NCI-H1436 (cell line): ENCODE measurements around the gene CHRNB2.
"Not testable (repeated sequence)": the region's sequence is repeated elsewhere in the genome, so short reads cannot be mapped to it uniquely, and the experiment has no call there.

Experiments
- DNase-seq: peaks from one replicate; lab custom pipeline; 2025; lab: John Stamatoyannopoulos, UW

Gene CHRNB2

DNA sequence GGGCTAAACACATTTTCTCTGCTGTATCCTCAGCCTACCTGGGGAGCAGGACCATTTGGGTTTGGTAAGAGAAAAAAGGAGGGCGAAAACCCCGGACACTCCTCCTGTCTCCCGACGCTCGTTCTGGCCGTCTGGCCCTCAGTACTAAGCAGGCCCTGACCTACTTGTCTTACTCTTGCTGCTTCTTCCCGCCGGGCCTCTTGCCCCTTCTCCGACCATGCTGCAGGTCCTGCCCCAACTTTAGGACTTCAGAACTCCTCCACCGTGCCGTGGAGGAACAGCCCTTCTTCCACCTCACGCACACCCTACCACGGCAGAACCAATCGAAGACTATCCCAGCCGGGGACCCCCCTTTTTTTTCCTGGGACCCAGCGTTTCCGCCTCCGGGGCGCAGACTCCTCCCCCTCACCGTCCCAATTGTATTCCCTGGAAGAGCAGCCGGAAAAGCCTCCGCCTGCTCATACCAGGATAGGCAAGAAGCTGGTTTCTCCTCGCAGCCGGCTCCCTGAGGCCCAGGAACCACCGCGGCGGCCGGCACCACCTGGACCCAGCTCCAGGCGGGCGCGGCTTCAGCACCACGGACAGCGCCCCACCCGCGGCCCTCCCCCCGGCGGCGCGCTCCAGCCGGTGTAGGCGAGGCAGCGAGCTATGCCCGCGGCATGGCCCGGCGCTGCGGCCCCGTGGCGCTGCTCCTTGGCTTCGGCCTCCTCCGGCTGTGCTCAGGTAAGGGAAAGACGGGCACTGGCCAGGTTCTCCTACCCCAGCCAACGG lies at the start of gene CHRNB2:
CHRNB2 (plus strand) TSS at position 393 of the 771 bp plus-strand sequence; CDS start at position 660, 267 bp downstream.
- DNase-seq = peak; percentile 61

DNA sequence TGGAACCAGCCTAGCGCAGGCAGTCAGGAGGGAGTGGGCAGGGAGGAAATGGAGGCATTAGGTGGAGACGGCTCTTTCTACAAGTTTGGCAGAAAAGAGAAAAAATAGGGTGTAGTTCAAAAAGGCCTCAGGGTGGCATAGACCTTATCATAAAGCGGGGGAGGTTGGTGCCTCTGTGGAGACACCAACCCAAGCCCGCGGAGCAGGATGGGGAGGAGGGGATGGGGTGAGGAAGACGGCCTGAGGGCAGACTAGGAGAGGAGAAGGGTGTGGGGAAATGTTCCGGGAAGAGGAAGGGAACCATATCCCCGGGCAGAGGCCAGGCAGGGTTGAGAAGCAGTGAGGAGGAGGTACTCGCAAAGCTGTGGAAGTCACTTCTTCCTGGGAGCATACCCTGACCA lies 48.0 kb upstream of the CHRNB2 start:
- DNase-seq = no peak

DNA sequence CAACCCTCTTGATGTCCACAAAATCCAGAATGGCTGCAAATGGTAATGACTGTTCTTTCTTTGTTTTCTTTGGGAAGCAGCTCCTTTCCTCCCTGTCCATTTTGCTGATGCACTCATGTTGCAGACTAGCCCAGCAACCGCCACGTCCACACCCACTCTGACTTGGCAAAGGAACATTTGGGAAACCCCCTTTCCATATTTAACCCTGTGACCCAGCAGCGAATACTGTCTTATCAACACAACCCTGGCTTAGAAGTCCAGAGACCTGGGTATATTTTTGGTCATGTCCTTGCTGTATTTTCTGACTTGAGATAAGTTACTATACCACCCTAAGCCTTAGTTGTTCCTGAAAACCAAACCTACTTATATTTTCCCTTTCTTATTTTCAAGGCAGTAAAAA lies 47.2 kb upstream of the CHRNB2 start:
- no peak for DNase-seq

DNA sequence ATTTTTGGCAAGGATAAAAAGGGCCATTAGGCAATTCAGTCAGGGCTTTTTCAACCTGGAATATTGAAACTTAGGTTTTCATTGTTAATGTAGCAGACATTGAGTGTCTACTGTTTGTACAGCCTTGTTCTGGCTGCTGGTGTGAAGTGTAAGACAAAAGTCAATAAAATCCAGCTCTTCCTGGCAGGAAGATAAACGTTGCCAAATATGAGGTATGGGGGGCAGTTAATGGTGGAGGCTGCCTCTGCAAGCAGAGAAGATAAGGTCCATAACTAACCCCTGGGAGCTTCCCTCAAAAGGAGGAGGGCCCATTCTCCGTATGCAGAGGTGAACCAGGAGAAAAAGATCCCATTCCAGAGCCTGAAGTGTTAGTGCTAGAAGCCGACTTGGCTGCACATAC lies 45.9 kb upstream of the CHRNB2 start:
- no peak for DNase-seq

- DNase-seq = no peak
These were observed 42.7 kb upstream of the CHRNB2 start for GRCh38 chr1:154524881-154525280.

DNA sequence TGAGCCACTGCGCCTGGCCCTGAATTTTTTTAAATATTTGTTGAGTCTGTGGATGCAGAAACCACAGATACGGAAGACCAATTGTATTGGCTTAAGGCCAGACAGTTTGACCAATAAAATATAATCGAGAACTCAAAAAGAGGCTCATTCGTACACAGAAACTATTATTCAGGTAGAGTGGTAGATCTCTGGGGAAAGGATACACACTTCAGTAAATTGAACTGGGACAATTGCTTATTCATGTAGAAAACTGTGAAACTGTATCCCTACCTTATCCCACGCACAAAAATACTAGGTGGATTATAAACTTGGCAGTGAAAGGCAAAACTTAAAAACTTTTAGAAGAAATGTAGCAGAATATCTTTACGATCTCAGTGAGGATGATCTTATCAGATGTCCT lies 40.4 kb upstream of the CHRNB2 start:
- DNase-seq = no peak

GRCh38 chr1:154529308-154529707 lies 38.3 kb upstream of the CHRNB2 start:
- DNase-seq = no peak

DNA sequence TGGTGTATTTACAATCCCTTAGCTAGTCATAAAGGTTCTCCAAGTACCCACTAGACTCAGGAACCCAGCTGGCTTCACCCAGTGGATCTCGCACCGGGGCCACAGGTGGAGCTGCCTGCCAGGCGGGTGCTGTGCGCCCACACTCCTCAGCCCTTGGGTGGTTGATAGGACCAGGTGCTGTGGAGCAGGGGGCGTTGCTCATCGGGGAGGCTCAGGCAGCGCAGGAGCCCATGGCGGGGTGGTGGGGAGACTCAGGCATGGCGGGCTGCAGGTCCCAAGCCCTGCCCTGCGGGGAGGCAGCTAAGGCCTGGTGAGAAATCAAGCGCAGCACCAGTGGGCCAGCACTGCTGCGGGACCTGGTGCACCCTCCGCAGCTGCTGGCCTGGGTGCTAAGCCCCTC lies 35.6 kb upstream of the CHRNB2 start:
- not testable (repeated sequence) for DNase-seq

DNA sequence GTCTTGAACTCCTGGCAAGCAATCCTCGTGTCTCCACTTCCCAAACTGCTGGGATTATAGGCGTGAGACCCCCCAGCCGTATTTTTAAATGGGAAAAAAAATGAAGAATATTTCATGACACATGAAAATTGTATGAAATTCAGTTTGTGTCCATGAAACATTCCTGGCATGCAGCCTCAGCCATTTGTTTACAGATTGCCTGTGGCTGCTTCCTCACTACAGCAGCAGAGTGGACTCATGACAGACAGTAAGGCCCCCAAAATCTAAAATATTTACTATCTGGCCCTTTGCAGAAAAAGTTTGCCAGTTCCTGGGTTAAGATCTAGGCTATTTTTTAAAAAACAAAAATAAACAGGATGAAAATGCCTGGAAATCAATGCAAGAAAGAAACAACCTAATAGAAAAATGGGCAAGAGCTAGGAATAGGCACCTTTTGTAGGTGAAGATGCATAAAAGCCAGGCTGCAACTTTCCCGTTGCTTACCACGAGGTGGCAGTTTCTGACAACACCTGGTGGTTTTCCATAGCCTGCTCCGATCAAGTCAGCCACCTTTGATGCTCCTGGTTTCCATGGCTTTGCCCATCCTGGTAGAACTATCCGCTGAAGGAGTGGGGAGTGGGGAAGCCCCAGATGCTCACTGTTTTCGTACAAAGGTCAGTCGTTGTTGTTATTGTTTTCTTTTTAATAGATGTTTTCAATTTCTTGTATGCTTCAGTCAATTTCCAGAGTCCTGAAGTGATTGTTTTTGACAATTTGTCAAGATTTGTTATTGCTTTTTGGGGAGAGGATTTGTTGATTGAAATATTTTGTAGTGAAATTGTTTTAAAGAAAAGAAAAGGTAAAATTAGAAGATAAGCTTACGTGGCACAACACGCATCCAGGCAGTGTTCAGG lies 33.4 kb upstream of the CHRNB2 start:
- no peak for DNase-seq

DNA sequence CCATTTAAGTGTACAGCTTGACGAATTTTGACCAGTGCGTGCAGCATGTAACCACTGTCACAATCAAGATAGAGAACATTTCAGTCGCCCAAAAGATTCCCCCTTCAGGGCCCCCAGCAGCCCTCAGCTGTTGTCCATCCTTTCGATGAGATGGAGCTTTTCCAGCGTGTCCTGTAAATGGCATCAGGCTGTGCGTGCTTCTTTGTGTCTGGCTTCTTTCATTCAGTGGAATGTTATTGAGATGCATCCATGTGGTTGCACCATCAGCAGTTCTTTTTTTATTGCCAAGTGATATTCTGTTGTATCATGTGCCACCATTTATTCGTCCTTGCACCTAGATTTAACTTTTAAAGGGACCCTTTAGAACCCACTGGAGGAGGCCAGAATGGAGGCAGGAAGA lies 31.0 kb upstream of the CHRNB2 start:
- no peak for DNase-seq

DNA sequence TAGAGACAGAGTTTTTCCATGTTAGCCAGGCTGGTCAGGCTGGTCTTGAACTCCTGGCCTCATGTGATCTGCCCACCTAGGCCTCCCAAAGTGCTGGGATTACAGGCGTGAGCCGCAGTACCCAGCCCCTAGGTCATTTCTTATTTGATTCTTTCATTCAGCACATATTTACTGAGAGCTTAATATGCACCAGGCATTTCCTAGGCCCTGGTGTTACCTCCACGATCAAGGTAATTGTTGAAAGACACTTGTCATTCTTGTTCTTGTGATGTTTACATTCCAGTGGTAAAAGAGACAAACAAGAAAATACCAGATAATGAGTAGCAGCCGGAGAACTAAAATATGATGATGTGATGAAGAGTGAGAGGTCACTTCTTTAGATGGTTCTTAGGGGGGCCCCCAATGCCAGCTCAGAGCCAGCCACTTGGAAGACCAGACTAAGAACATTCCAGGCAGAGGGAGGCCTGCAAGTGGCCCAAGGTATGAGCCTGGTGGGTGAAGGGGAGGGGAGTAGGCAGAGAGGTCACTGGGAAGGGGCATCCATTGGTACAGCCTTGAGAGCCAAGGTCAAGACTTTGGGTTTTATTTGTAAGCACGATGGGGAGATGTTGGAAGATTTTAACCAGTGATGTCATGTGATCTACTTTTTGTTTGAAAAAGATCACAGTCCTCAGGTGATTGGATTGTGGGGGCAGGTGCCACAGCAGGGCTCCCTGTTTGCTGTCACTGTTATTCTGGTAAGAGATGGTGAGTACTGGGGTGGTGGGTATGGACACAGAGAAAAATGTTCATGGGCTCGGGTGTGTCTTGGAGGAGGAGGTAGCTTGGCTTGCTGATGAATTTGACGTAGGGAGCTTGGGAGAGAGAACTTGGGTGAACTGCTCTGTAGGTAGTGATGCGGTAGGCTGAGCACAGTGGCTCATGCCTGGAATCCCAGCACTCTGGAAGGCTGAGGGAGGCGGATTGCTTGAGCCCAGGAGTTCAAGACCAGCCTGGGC lies 27.8 kb upstream of the CHRNB2 start:
- no peak for DNase-seq

DNA sequence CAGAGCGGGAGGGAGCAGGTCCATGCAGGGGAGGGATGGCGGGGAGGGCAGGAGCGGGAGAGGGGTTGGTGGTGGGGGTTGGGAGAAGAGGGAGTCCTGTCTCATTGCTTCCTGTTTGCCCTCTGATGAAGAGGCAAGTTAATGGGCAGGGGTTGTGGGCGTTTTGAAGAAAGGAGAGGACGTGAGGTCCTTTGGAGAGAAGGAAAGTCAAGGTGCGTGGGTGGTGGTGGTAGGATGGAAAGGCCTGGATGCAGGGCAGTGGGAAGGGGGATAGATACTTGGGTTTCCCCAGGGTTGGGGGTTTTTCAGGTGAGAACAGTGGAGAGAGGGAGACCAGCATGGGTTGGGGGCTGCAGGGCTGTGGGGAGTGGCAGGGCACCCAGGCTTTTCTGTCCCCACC lies 26.3 kb upstream of the CHRNB2 start:
- DNase-seq = no peak

DNA sequence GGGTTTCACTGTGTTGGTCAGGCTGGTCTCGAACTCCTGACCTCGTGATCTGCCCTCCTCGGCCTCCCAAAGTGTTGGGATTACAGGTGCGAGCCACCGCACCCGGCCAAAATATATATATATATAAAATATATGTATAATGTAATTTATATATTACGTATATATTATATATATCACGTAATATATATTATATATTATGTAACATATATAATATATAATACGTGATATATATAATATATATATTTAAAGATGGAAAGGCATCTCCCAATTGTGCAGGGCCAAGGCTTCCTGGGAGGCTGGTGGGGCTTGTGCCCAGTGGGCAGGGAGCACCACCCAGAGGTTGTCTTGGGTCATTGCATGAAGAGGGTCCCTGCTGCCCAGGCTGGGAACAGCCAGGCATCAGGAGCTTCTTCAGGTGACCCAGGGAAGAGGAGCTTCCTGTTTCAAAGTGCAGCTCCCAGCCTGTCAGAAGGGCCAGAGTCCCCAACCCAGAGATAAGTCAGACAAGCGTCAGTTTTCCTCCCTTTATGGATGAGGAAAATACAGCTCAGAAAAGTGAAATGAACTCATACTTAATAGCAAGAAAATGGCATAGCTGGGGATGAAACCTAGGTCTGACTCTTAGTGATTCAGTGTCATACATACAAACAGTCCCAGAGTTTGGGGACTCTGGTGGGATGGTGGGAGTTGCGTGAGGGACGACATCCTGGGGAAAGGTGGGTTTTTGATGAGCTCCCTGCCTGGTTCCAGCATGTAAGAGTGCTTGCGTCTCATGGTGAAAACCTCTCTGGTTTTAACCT lies 21.1 kb upstream of the CHRNB2 start:
- DNase-seq = peak; percentile 63

- DNase-seq = no peak
These were observed 20.4 kb upstream of the CHRNB2 start for GRCh38 chr1:154547105-154547732.

- DNase-seq = no peak
These were observed 19.6 kb upstream of the CHRNB2 start for GRCh38 chr1:154548028-154548427.

DNA sequence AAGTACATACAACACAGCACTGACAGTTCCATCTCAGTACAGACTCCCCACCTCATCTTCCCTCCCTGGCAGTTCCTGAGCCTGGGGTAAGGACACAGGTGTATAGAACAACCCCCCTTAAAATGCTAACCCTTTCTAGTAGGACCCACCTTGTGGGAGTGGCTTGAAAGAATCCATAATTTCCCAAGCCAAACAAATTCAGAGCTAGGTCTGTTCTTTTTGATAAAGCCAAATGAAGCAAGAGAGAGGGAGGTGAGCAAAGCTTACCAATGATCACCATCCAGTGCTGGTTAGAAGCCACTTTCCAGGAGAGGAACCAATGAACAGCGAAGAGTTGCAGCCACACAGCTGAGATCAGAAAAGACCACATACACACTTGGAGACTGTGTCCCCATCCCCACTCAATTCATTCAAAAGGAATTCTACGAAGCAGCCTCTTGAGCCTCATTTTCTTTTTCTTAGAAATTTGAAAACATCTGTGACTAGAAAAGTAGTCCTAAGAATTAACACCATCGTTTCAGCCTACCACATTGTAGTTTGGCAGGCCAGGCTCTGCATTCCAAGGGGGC lies 18.3 kb upstream of the CHRNB2 start:
- no peak for DNase-seq

DNA sequence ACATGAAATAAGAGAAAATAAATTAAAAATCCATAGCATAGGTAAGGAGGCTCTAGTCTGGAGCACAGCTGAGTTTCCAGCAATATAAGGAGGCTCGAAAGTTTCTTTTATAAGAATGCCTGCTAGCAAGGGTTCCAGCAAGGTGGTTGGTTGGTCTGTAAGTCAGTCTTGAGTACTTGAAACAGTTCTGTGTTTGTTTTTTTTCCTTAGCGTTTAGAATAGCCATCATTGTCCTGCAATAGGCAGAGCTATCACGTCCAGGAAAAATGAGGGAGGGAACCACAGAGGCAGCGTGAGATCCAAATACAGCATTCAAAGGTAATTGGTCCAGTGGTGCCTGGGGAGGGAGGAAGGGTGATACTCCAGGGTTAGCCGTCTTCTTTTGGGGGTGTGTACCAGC lies 17.5 kb upstream of the CHRNB2 start:
- DNase-seq = no peak

GRCh38 chr1:154550657-154551056 lies 16.9 kb upstream of the CHRNB2 start:
- no peak for DNase-seq

DNA sequence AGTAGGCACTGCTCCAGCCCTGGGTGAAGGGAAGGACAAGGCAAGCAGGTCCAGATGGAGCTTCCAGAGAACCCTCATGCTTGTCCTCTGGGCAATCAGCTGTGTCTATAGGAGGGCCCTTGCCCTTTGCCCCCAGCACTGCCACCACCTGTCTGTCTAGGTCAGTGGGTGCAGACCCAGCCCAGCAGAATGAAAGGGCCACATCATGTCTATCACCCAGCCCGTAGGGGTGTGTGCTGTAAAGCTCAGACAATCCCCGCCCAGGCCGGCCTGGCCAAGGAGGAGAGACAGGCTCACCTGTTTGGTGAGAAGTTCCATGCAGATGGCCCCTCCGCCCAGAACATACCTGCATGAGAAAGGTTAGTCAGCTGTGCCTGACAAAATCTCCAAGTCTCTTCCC lies 16.1 kb upstream of the CHRNB2 start:
- DNase-seq = no peak

GRCh38 chr1:154552036-154552435 lies 15.5 kb upstream of the CHRNB2 start:
- no peak for DNase-seq
